Caco-2 (cell line): Measurements from ENCODE around the gene ZNF189. TPM values are rescaled to one million over a fixed set of nuclear protein-coding genes. Genes with fewer than 3 reads are reported as not detected.

ENCODE experiments used
- BruUV-seq: library from RNA; stranded (reverse); fragments of 400-500 nt; replicated peaks from 2 replicates; lab custom pipeline; 2021; lab: Mats Ljungman, UMichigan
- CTCF ChIA-PET: fragments of 300-600 bp; sonication (Branson Sonifier 250); formaldehyde crosslinking; loops from one replicate; lab custom pipeline; 2022; ENCODE audit warnings: antibody characterized with exemption; lab: Charles Lee
- POLR2A ChIA-PET: fragments of 300-600 bp; sonication (Branson Sonifier 250); formaldehyde crosslinking; loops from one replicate; lab custom pipeline; 2022; ENCODE audit warnings: antibody characterized with exemption; lab: Charles Lee
- DNase-seq, 2 experiments: peaks; one replicate each; pipeline versions ENCODE4 v3.0.0 to v3.0.0-alpha.2; 2020 to 2022
- H3K27me3 ChIP-seq: replicated peaks from 2 replicates; pipeline ENCODE4 v1.6.0; 2011; ENCODE audit warnings: low read length; ENCODE audit not compliant: control insufficient read depth, insufficient read depth
- H3K36me3 ChIP-seq: 2 replicates; pipeline ENCODE4 v1.5.1; 2011; ENCODE audit warnings: low read length; ENCODE audit not compliant: control insufficient read depth, insufficient read depth
- H3K4me1 ChIP-seq: fragments of 250-450 bp; sonication (Bioruptor Pico); 2 replicates; pipeline ENCODE4 v1.5.1; 2020; ENCODE audit warnings: mild to moderate bottlenecking
- H3K4me3 ChIP-seq: 2 replicates; pipeline ENCODE4 v1.5.1; 2011; ENCODE audit warnings: low read depth, mild to moderate bottlenecking, control low read depth, low read length
- H3K9me3 ChIP-seq: fragments of 250-450 bp; sonication (Bioruptor Pico); 2 replicates; pipeline ENCODE4 v1.5.1; 2020; ENCODE audit warnings: mild to moderate bottlenecking, moderate library complexity
- H3K27ac Mint-ChIP-seq: one replicate; pipeline ENCODE4 v1.8.0; 2022; ENCODE audit warnings: mixed read lengths; ENCODE audit not compliant: unreplicated experiment
- H3K27me3 Mint-ChIP-seq: one replicate; pipeline ENCODE4 v1.8.0; 2022; ENCODE audit warnings: mixed read lengths; ENCODE audit not compliant: insufficient read depth, unreplicated experiment
- H3K36me3 Mint-ChIP-seq: one replicate; pipeline ENCODE4 v1.8.0; 2022; ENCODE audit warnings: mild to moderate bottlenecking, mixed read lengths; ENCODE audit not compliant: insufficient read depth, unreplicated experiment
- H3K4me1 Mint-ChIP-seq: one replicate; pipeline ENCODE4 v1.8.0; 2022; ENCODE audit warnings: low read depth, mixed read lengths; ENCODE audit not compliant: unreplicated experiment
- H3K4me3 Mint-ChIP-seq: one replicate; pipeline ENCODE4 v1.8.0; 2022; ENCODE audit warnings: mild to moderate bottlenecking, moderate library complexity, mixed read lengths; ENCODE audit not compliant: unreplicated experiment
- H3K9me3 Mint-ChIP-seq: one replicate; pipeline ENCODE4 v1.8.0; 2022; ENCODE audit warnings: mixed read lengths; ENCODE audit not compliant: unreplicated experiment
- intact Hi-C: fragments of 100-400 bp; cut with micrococcal nuclease; formaldehyde crosslinking; loops from one replicate; pipeline ENCODE4 v1.10.0; 2022; ENCODE audit not compliant: unreplicated experiment
- total RNA-seq: library from RNA; stranded (reverse); gene quantifications from 2 replicates; pipeline ENCODE4 v1.2.3, GENCODE V29; 2022
- TF ChIP-seq, protein P1 (sequence below), 2 experiments: fragments of 200-600 bp in 1 of 2; IDR thresholded peaks; 1 replicate in 1 of 2; 2 replicates in 1 of 2; pipeline versions ENCODE4 v1.5.1 to v1.8.0; 2011 to 2022; ENCODE audit warnings: antibody characterized with exemption in 1 of 2, control low read depth in 1 of 2, inconsistent platforms in 1 of 2, low read depth in 1 of 2, low read length in 1 of 2, mild to moderate bottlenecking in 1 of 2, moderate library complexity in 1 of 2; ENCODE audit not compliant: insufficient read depth in 1 of 2, severe bottlenecking in 1 of 2, unreplicated experiment in 1 of 2

Gene ZNF189
- total RNA-seq, 1 experiment from 2014 or later, result 15.3 TPM

DNA sequence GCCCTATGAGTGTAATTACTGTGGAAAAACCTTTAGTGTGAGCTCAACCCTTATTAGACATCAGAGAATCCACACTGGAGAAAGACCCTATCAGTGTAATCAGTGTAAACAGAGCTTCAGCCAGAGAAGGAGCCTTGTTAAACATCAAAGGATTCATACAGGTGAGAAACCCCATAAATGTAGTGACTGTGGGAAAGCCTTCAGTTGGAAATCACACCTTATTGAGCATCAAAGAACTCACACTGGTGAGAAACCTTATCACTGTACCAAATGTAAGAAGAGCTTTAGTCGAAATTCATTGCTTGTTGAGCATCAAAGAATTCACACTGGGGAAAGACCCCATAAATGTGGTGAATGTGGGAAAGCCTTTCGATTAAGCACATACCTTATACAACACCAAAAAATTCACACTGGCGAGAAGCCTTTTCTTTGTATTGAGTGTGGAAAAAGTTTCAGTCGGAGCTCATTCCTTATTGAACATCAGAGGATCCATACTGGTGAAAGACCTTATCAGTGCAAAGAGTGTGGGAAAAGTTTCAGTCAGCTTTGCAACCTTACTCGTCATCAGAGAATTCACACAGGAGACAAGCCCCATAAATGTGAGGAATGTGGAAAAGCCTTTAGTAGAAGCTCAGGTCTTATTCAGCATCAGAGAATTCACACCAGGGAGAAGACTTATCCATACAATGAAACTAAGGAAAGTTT, 9.9 kb downstream of the ZNF189 start:
- intact Hi-C loops, result no loop called here
- Mint-ChIP-seq H3K9me3 (peaks cover 59% of the 10 kb centered on the region), H3K27me3 (no peaks in the 10 kb centered on the region), H3K27ac (no peak overlapping the region), H3K36me3 (peaks cover 67% of the 10 kb centered on the region), H3K4me3 (no peak overlapping the region), H3K4me1 (no peaks in the 10 kb centered on the region)
- POLR2A ChIA-PET, result no interaction called here
- no peak overlapping the region for H3K4me3 ChIP-seq
- peaks cover 66% of the 10 kb centered on the region for H3K9me3 ChIP-seq
- BruUV-seq, result no TSS peak
- peaks cover 18% of the 10 kb centered on the region for H3K36me3 ChIP-seq
- TF ChIP-seq, protein P1, sequence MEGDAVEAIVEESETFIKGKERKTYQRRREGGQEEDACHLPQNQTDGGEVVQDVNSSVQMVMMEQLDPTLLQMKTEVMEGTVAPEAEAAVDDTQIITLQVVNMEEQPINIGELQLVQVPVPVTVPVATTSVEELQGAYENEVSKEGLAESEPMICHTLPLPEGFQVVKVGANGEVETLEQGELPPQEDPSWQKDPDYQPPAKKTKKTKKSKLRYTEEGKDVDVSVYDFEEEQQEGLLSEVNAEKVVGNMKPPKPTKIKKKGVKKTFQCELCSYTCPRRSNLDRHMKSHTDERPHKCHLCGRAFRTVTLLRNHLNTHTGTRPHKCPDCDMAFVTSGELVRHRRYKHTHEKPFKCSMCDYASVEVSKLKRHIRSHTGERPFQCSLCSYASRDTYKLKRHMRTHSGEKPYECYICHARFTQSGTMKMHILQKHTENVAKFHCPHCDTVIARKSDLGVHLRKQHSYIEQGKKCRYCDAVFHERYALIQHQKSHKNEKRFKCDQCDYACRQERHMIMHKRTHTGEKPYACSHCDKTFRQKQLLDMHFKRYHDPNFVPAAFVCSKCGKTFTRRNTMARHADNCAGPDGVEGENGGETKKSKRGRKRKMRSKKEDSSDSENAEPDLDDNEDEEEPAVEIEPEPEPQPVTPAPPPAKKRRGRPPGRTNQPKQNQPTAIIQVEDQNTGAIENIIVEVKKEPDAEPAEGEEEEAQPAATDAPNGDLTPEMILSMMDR (IDR thresholded peaks at IDR 0.05; ENCODE audit: insufficient read depth in 1 of 2, low read depth in 1 of 2, low read length in 1 of 2, severe bottlenecking in 1 of 2, unreplicated experiment in 1 of 2), result no peak
- no peaks in the 10 kb centered on the region for H3K4me1 ChIP-seq
- no peaks in the 10 kb centered on the region for H3K27me3 ChIP-seq
- no peak for DNase-seq
- CTCF ChIA-PET, result no interaction called here

- Mint-ChIP-seq H3K4me3 (no peak overlapping the region), H3K36me3 (peaks cover 64% of the 10 kb centered on the region), H3K27ac (no peak overlapping the region), H3K4me1 (no peaks in the 10 kb centered on the region), H3K9me3 (peaks cover 59% of the 10 kb centered on the region), H3K27me3 (no peaks in the 10 kb centered on the region)
- POLR2A ChIA-PET, result no interaction called here
- Histone ChIP-seq H3K27me3 (no peaks in the 10 kb centered on the region), H3K4me3 (no peak overlapping the region), H3K36me3 (peaks cover 18% of the 10 kb centered on the region), H3K9me3 (peaks cover 66% of the 10 kb centered on the region), H3K4me1 (no peaks in the 10 kb centered on the region)
- CTCF ChIA-PET, result interaction anchor here (0.5 kb wide), 1 partner anchor 936 kb away, joined by 3 read pairs; the partner anchor contains the start of gene TMEFF1
- TF ChIP-seq, protein P1 (IDR thresholded peaks at IDR 0.05; ENCODE audit: insufficient read depth in 1 of 2, low read depth in 1 of 2, low read length in 1 of 2, severe bottlenecking in 1 of 2, unreplicated experiment in 1 of 2), result no peak
- no TSS peak for BruUV-seq
- no peak for DNase-seq
- intact Hi-C loops, result no loop called here
These were observed 10.4 kb downstream of the ZNF189 start for GRCh38 chr9:101409079-101409477.

DNA sequence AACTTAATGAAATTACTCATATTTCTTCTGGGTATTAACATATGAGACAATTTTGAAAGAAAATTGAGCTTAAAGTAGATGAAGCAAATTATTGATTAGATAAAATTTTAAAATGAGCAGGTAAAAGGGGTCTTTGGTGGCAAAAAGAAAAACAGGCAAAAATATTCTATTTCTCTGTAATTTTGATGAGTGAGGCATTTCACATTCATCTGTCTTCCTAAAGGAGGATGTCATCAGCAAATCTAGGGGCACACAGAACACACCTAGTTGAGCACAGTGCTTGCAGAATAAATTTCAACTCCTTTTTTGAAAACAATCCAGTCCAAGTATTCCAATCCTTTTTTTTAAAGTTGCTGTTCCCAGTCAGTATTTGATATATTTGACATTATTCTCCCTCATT, 16.2 kb downstream of the ZNF189 start:
- ChIA-PET POLR2A (no interaction called here), CTCF (no interaction called here)
- BruUV-seq, result no TSS peak
- H3K4me3 Mint-ChIP-seq, result no peak overlapping the region
- TF ChIP-seq, protein P1 (IDR thresholded peaks at IDR 0.05; ENCODE audit: insufficient read depth in 1 of 2, low read depth in 1 of 2, low read length in 1 of 2, severe bottlenecking in 1 of 2, unreplicated experiment in 1 of 2), result no peak
- DNase-seq, result no peak
- H3K9me3 Mint-ChIP-seq, result peaks cover 21% of the 10 kb centered on the region
- Histone ChIP-seq H3K9me3 (peaks cover 31% of the 10 kb centered on the region), H3K4me3 (no peak overlapping the region), H3K27me3 (no peaks in the 10 kb centered on the region), H3K4me1 (peaks cover 7% of the 10 kb centered on the region), H3K36me3 (no peaks in the 10 kb centered on the region)
- peaks cover 14% of the 10 kb centered on the region for H3K36me3 Mint-ChIP-seq
- H3K27me3 Mint-ChIP-seq, result no peaks in the 10 kb centered on the region
- intact Hi-C loops, result no loop called here
- no peak overlapping the region for H3K27ac Mint-ChIP-seq
- H3K4me1 Mint-ChIP-seq, result no peaks in the 10 kb centered on the region
